ENCODE data around the gene PARVA. TPM values are rescaled to one million over a fixed set of nuclear protein-coding genes. Genes with fewer than 3 reads are reported as not detected.
A peak's percentile ranks its signal among the peaks of the same experiment; 100 is the strongest.

The PARVA gene
- total and polyA plus RNA-seq, 9 of the 15 experiments (the other 6 are each of a cell fraction or from before 2014, with no cell fraction given): 0.11 TPM; not detected in 8

GRCh38 chr11:12494699-12495098 lies 117.3 kb downstream of the PARVA start (continued):
- TF ChIP-seq ZNF146 (CRISPR knock-in tag; IDR thresholded peaks at IDR 0.05; ENCODE audit: unreplicated experiment) (no peak), EP300 (IDR thresholded peaks at IDR 0.05; ENCODE audit: low read length) (peak; percentile 43; the same call in 1 of the 2 replicates), FOSL1 (tag; conservative IDR thresholded peaks at IDR 0.05) (peak; percentile 66), ATF7 (IDR thresholded peaks at IDR 0.05) (peak; percentile 78), JUN (IDR thresholded peaks at IDR 0.05; ENCODE audit: borderline replicate concordance, low read depth, low read length) (0 out of 2 replicates have a peak, but pooled peaks have one; percentile 18), JUN (CRISPR knock-in tag; IDR thresholded peaks at IDR 0.05; ENCODE audit: borderline replicate concordance) (no peak), SMARCE1 (IDR thresholded peaks at IDR 0.05) (peak; percentile 46; the same call in 1 of the 2 replicates)

GRCh38 chr11:12496181-12497025 lies 119.0 kb downstream of the PARVA start:
- Histone ChIP-seq H3K4me3 (no peak overlapping the region), H3K36me3 (ENCODE audit: control insufficient read depth, insufficient read depth, low read length) (no peaks in the 10 kb centered on the region), H2AFZ (ENCODE audit: low read depth, low read length) (no peak overlapping the region), H3K9ac (ENCODE audit: insufficient read depth in 1 of 2, low read depth in 2 of 2, low read length in 2 of 2) (no peak overlapping the region), H3K9me1 (ENCODE audit: control insufficient read depth, insufficient read depth, low read length) (no peaks in the 10 kb centered on the region), H4K20me1 (replicated peaks; ENCODE audit: control insufficient read depth, insufficient read depth, low read length) (no peaks in the 10 kb centered on the region), H3K27ac (ENCODE audit: extremely low read depth, low read depth, low read length) (no peak overlapping the region), H3K9me3 (replicated peaks; ENCODE audit: control insufficient read depth, insufficient read depth, low read depth, low read length) (no peaks in the 10 kb centered on the region), H3K4me1 (replicated peaks in 1 of 2; ENCODE audit: control insufficient read depth in 2 of 2, insufficient read depth in 2 of 2, low read length in 2 of 2) (no peaks in the 10 kb centered on the region; a peak in 1 of 5 replicates), H3K79me2 (ENCODE audit: control insufficient read depth, insufficient read depth, low read length) (no peaks in the 10 kb centered on the region), H3K4me2 (ENCODE audit: insufficient read depth, low read length) (no peak overlapping the region), H3K27me3 (ENCODE audit: control insufficient read depth in 2 of 2, insufficient read depth in 2 of 2, low read length in 2 of 2) (peaks cover 7 to 9% of the 10 kb centered on the region in 2 experiments; a peak in 3 of 5 replicates)
- in situ Hi-C loops (cut with MboI) (no loop called here), intact Hi-C loops (cut with micrococcal nuclease) (no loop called here)
- TF ChIP-seq FOXO4 (CRISPR knock-in tag; IDR thresholded peaks at IDR 0.05) (no peak), TEAD1 (CRISPR knock-in tag; IDR thresholded peaks at IDR 0.05) (peak in 1 of 2 experiments; percentile 33; a peak in 2 of 4 replicates), ETV5 (CRISPR knock-in tag; IDR thresholded peaks at IDR 0.05; ENCODE audit: low read depth) (no peak), TAF7 (tag; IDR thresholded peaks at IDR 0.05) (no peak), ZBTB5 (IDR thresholded peaks at IDR 0.05) (no peak)
- TF ChIP-seq, protein P1, sequence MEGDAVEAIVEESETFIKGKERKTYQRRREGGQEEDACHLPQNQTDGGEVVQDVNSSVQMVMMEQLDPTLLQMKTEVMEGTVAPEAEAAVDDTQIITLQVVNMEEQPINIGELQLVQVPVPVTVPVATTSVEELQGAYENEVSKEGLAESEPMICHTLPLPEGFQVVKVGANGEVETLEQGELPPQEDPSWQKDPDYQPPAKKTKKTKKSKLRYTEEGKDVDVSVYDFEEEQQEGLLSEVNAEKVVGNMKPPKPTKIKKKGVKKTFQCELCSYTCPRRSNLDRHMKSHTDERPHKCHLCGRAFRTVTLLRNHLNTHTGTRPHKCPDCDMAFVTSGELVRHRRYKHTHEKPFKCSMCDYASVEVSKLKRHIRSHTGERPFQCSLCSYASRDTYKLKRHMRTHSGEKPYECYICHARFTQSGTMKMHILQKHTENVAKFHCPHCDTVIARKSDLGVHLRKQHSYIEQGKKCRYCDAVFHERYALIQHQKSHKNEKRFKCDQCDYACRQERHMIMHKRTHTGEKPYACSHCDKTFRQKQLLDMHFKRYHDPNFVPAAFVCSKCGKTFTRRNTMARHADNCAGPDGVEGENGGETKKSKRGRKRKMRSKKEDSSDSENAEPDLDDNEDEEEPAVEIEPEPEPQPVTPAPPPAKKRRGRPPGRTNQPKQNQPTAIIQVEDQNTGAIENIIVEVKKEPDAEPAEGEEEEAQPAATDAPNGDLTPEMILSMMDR (IDR thresholded peaks at IDR 0.05 in 2 of 3, conservative IDR thresholded peaks at IDR 0.05 in 1 of 3; ENCODE audit: insufficient read depth in 2 of 3, low read depth in 1 of 3, low read length in 3 of 3): 0 out of 6 replicates have a peak, but pooled peaks of 2 of the 3 experiments have one; percentile 13 to 15
- WGBS (ENCODE audit: insufficient coverage, low coverage, missing lambda C conversion rate): 13% methylated on average over 6 of the region's 6 CpGs
- DNase-seq (ENCODE audit: extremely low read depth in 1 of 4, low spot score in 3 of 4): no peak
- no TSS peak for BruUV-seq (replicated peaks)
- no peak for ATAC-seq
- ChIA-PET CTCF (ENCODE audit: low intra/inter-chr PET ratio) (no interaction called here), POLR2A (interaction anchor here (0.6 to 1.3 kb wide), 3 partner anchors 10 to 262 kb away, joined by 3 to 4 read pairs (median 4); no protein-coding TSS in a partner anchor)
- peak; percentile 32 for FAIRE-seq

All from K562 (cell line).